IMR-90 (cell line): ENCODE results near the gene UBA7. TPM values are rescaled to one million over a fixed set of nuclear protein-coding genes. Genes with fewer than 3 reads are reported as not detected.

ENCODE experiments used
- ATAC-seq: fragments of 200-7000 bp; cut with Tn5 transposase; 2 replicates; pipeline ENCODE4 v1.9.1; 2020; ENCODE audit warnings: low read depth, mild to moderate bottlenecking, moderate library complexity
- BruUV-seq: library from RNA; stranded (reverse); fragments of 400-500 nt; replicated peaks from 2 replicates; lab custom pipeline; 2021; lab: Mats Ljungman, UMichigan
- CTCF ChIA-PET: fragments of 300-600 bp; formaldehyde crosslinking; extraction: SDS; loops from one replicate; lab custom pipeline; 2021; ENCODE audit warnings: antibody characterized with exemption; lab: Yijun Ruan, JAX
- POLR2A ChIA-PET: fragments of 300-600 bp; sonication (Branson Sonifier 250); formaldehyde crosslinking; loops from one replicate; lab custom pipeline; 2022; ENCODE audit warnings: antibody characterized with exemption; ENCODE audit not compliant: unreplicated experiment; lab: Charles Lee
- DNase-seq: peaks from one replicate; pipeline ENCODE4 v3.0.0; 2013
- H2AFZ ChIP-seq: replicated peaks from 2 replicates; pipeline ENCODE3; 2013; ENCODE audit warnings: low read length, mild to moderate bottlenecking; ENCODE audit not compliant: poor library complexity
- H2AK5ac ChIP-seq: 2 replicates; pipeline ENCODE4 v1.6.1; 2013; ENCODE audit warnings: low read depth, low read length, inconsistent platforms
- H2AK9ac ChIP-seq: replicated peaks from 2 replicates; pipeline ENCODE3; 2013; ENCODE audit warnings: mild to moderate bottlenecking, low read depth, low read length, moderate library complexity; ENCODE audit not compliant: poor library complexity
- H2BK120ac ChIP-seq: 2 replicates; pipeline ENCODE4 v1.6.1; 2013; ENCODE audit warnings: low read depth, low read length, inconsistent platforms
- H2BK15ac ChIP-seq: 3 replicates; pipeline ENCODE4 v1.6.1; 2013; ENCODE audit warnings: low read depth, low read length, inconsistent platforms
- H2BK20ac ChIP-seq: 2 replicates; pipeline ENCODE4 v1.6.1; 2013; ENCODE audit warnings: low read depth, mild to moderate bottlenecking, inconsistent platforms, low read length, moderate library complexity
- H2BK5ac ChIP-seq: 2 replicates; pipeline ENCODE4 v1.6.1; 2013; ENCODE audit warnings: mild to moderate bottlenecking, low read depth, low read length, inconsistent platforms; ENCODE audit not compliant: poor library complexity, severe bottlenecking
- H3K14ac ChIP-seq: replicated peaks from 2 replicates; pipeline ENCODE4 v1.6.1; 2013; ENCODE audit warnings: low read depth, low read length, inconsistent platforms
- H3K18ac ChIP-seq: 2 replicates; pipeline ENCODE4 v1.6.1; 2013; ENCODE audit warnings: low read depth, low read length, control low read depth
- H3K23ac ChIP-seq: 2 replicates; pipeline ENCODE4 v1.6.1; 2013; ENCODE audit warnings: low read depth, low read length, inconsistent platforms
- H3K27ac ChIP-seq: 2 replicates; pipeline ENCODE4 v1.5.1; 2013; ENCODE audit warnings: mild to moderate bottlenecking, control low read depth, low read length; ENCODE audit not compliant: insufficient read depth
- H3K27me3 ChIP-seq: 2 replicates; pipeline ENCODE4 v1.6.1; 2013; ENCODE audit warnings: low read length; ENCODE audit not compliant: control insufficient read depth, insufficient read depth
- H3K36me3 ChIP-seq: 2 replicates; pipeline ENCODE4 v1.6.1; 2013; ENCODE audit warnings: low read length, mixed read lengths; ENCODE audit not compliant: control insufficient read depth, insufficient read depth
- H3K4ac ChIP-seq: 2 replicates; pipeline ENCODE4 v1.6.1; 2013; ENCODE audit warnings: low read depth, low read length, inconsistent platforms
- H3K4me1 ChIP-seq: 2 replicates; pipeline ENCODE4 v1.6.1; 2013; ENCODE audit warnings: low read length, mixed read lengths; ENCODE audit not compliant: control insufficient read depth, insufficient read depth
- H3K4me2 ChIP-seq: 2 replicates; pipeline ENCODE4 v1.6.1; 2013; ENCODE audit warnings: low read depth, mild to moderate bottlenecking, control low read depth, low read length, moderate library complexity
- H3K4me3 ChIP-seq: 2 replicates; pipeline ENCODE4 v1.5.1; 2013; ENCODE audit warnings: low read depth, mild to moderate bottlenecking, control low read depth, low read length, moderate library complexity; ENCODE audit not compliant: insufficient read depth
- H3K56ac ChIP-seq: 2 replicates; pipeline ENCODE4 v1.6.1; 2013; ENCODE audit warnings: low read length, inconsistent platforms; ENCODE audit not compliant: insufficient read depth; ENCODE audit errors: extremely low read depth
- H3K79me1 ChIP-seq, 2 experiments: 2 replicates each; pipeline ENCODE4 v1.6.1; 2013; ENCODE audit warnings: low read length in 2 of 2, inconsistent platforms in 1 of 2, low read depth in 1 of 2
- H3K9ac ChIP-seq: 2 replicates; pipeline ENCODE4 v1.6.1; 2013; ENCODE audit warnings: low read depth, low read length, control low read depth
- H3K9me1 ChIP-seq: 2 replicates; pipeline ENCODE4 v1.6.1; 2013; ENCODE audit warnings: low read length, inconsistent platforms; ENCODE audit not compliant: insufficient read depth
- H3K9me3 ChIP-seq: 2 replicates; pipeline ENCODE4 v1.6.1; 2013; ENCODE audit warnings: low read length; ENCODE audit not compliant: control insufficient read depth, insufficient read depth
- H4K20me1 ChIP-seq: 2 replicates; pipeline ENCODE4 v1.6.1; 2013; ENCODE audit warnings: low read length, inconsistent platforms; ENCODE audit not compliant: insufficient read depth
- H4K5ac ChIP-seq: 2 replicates; pipeline ENCODE4 v1.6.1; 2013; ENCODE audit warnings: mild to moderate bottlenecking, low read depth, low read length, control low read depth
- H4K8ac ChIP-seq, 2 experiments: 2 replicates each; pipeline ENCODE4 v1.6.1; 2013; ENCODE audit warnings: low read depth in 2 of 2, low read length in 2 of 2, control low read depth in 1 of 2, inconsistent platforms in 1 of 2
- H4K91ac ChIP-seq: 2 replicates; pipeline ENCODE4 v1.6.1; 2013; ENCODE audit warnings: low read depth, low read length, inconsistent platforms; ENCODE audit not compliant: insufficient read depth
- BHLHE40 ChIP-seq: fragments of 150-350 bp; IDR thresholded peaks from 2 replicates; pipeline ENCODE4 v1.6.1; 2016; ENCODE audit warnings: mild to moderate bottlenecking, low read depth, low read length
- CEBPB ChIP-seq: IDR thresholded peaks from 2 replicates; pipeline ENCODE4 v1.6.1; 2012; ENCODE audit warnings: low read depth, low read length, improper control_type of control experiment
- CHD1 ChIP-seq: IDR thresholded peaks from 2 replicates; pipeline ENCODE4 v1.6.1; 2012; ENCODE audit warnings: low read depth, low read length, improper control_type of control experiment
- CTCF ChIP-seq: conservative IDR thresholded peaks from 2 replicates; pipeline ENCODE4 v1.5.1; 2012; ENCODE audit warnings: mild to moderate bottlenecking, low read depth, low read length, improper control_type of control experiment
- ELK1 ChIP-seq: fragments of 150-350 bp; IDR thresholded peaks from 2 replicates; pipeline ENCODE4 v1.6.1; 2016; ENCODE audit warnings: low read depth, mild to moderate bottlenecking, low read length, moderate library complexity, borderline replicate concordance
- FOS ChIP-seq: fragments of 150-350 bp; IDR thresholded peaks from 2 replicates; pipeline ENCODE4 v1.6.1; 2016; ENCODE audit warnings: low read depth, low read length
- MAFK ChIP-seq: IDR thresholded peaks from 2 replicates; pipeline ENCODE4 v1.6.1; 2012; ENCODE audit warnings: low read depth, low read length, improper control_type of control experiment
- MAZ ChIP-seq: IDR thresholded peaks from 2 replicates; pipeline ENCODE4 v1.6.1; 2012; ENCODE audit warnings: low read depth, mild to moderate bottlenecking, low read length, improper control_type of control experiment, moderate library complexity, borderline replicate concordance
- MXI1 ChIP-seq: IDR thresholded peaks from 2 replicates; pipeline ENCODE4 v1.6.1; 2012; ENCODE audit warnings: low read depth, mild to moderate bottlenecking, low read length, moderate library complexity, borderline replicate concordance
- NFE2L2 ChIP-seq: fragments of 150-350 bp; IDR thresholded peaks from 2 replicates; pipeline ENCODE4 v1.6.1; 2016; ENCODE audit warnings: low read depth, mild to moderate bottlenecking, low read length
- POLR2A ChIP-seq: IDR thresholded peaks from 2 replicates; pipeline ENCODE4 v1.6.1; 2012; ENCODE audit warnings: mild to moderate bottlenecking, low read depth, low read length
- RAD21 ChIP-seq: IDR thresholded peaks from 2 replicates; pipeline ENCODE4 v1.6.1; 2012; ENCODE audit warnings: low read length, improper control_type of control experiment
- RCOR1 ChIP-seq: IDR thresholded peaks from 2 replicates; pipeline ENCODE4 v1.6.1; 2012; ENCODE audit warnings: mild to moderate bottlenecking, low read length, improper control_type of control experiment; ENCODE audit not compliant: insufficient replicate concordance
- RFX5 ChIP-seq: IDR thresholded peaks from 2 replicates; pipeline ENCODE4 v1.8.0; 2012; ENCODE audit warnings: low read depth, mild to moderate bottlenecking, low read length, moderate library complexity
- SMC3 ChIP-seq: fragments of 150-350 bp; IDR thresholded peaks from 2 replicates; pipeline ENCODE4 v1.6.1; 2016; ENCODE audit warnings: low read depth, mild to moderate bottlenecking, antibody characterized with exemption, low read length, moderate library complexity
- WGBS, 2 experiments: methylation state at CpG; one replicate each; pipeline versions ENCODE4 v1.1.5 to v1.1.7; 2013; ENCODE audit warnings: missing lambda C conversion rate in 2 of 2; ENCODE audit not compliant: insufficient read length in 1 of 2; ENCODE audit errors: extremely low coverage in 2 of 2; 5-methylcytosine and 5-hydroxymethylcytosine counted together
- dilution Hi-C: fragments of 300-500 bp; cut with HindIII; formaldehyde crosslinking; loops from one replicate; pipeline ENCODE4 v1.14.3; 2018; ENCODE audit warnings: low sequenced_read_pairs; ENCODE audit not compliant: unreplicated experiment
- in situ Hi-C: fragments of 300-500 bp; cut with MboI; formaldehyde crosslinking; loops from 3 replicates; pipeline ENCODE4 v1.14.3; 2019; ENCODE audit warnings: low sequenced_read_pairs, inconsistent platforms, mixed read lengths
- intact Hi-C: fragments of 100-400 bp; cut with micrococcal nuclease; formaldehyde crosslinking; loops from 2 replicates; pipeline ENCODE4 v1.10.0; 2022
- polyA plus RNA-seq, 3 experiments: library from polyadenylated mRNA; depleted of rRNA; stranded (reverse); fragments of >200 nt; gene quantifications; 2 replicates each; pipeline ENCODE4 v1.2.3, GENCODE V29; 2012; ENCODE audit warnings: low replicate concordance in 1 of 3
- total RNA-seq: library from RNA; depleted of rRNA; stranded (reverse); fragments of >200 nt; gene quantifications from 2 replicates; pipeline ENCODE4 v1.2.3, GENCODE V29; 2012
- TF ChIP-seq, protein P1 (sequence below): fragments of 150-350 bp; IDR thresholded peaks from 2 replicates; pipeline ENCODE4 v1.6.1; 2017; ENCODE audit warnings: mild to moderate bottlenecking, antibody characterized with exemption, low read length, low read depth

The UBA7 gene
- total and polyA plus RNA-seq, 2 of the 4 experiments (the other 2 are of a cell fraction): 18.6 to 57.8 TPM

GRCh38 chr3:49775538-49775937, 38.2 kb downstream of the UBA7 start:
- H2BK5ac ChIP-seq: no peak overlapping the region
- no peak for ATAC-seq
- no CpG with 5 or more reads among the region's 3 CpGs for WGBS, 2 experiments
- H3K4ac ChIP-seq: no peak overlapping the region
- no peak for DNase-seq
- no peak overlapping the region for H2AK9ac ChIP-seq
- no peak overlapping the region for H3K56ac ChIP-seq
- H2AK5ac ChIP-seq: no peak overlapping the region
- no peak overlapping the region for H3K27ac ChIP-seq
- ChIA-PET CTCF (no interaction called here), POLR2A (no interaction called here)
- no peak overlapping the region for H3K9ac ChIP-seq
- peaks cover 11% of the 10 kb centered on the region; the same call in 1 of the 2 replicates for H3K9me1 ChIP-seq
- H4K20me1 ChIP-seq: peaks cover 64% of the 10 kb centered on the region
- H2BK15ac ChIP-seq: no peak overlapping the region
- no peak overlapping the region for H3K18ac ChIP-seq
- in situ Hi-C loops: no loop called here
- peaks cover 10% of the 10 kb centered on the region for H3K4me1 ChIP-seq
- H3K79me1 ChIP-seq: peaks cover 27 to 70% of the 10 kb centered on the region in 2 experiments
- BruUV-seq: no TSS peak
- TF ChIP-seq NFE2L2 (no peak), RCOR1 (no peak), MXI1 (no peak), RFX5 (no peak), BHLHE40 (no peak), SMC3 (no peak), MAZ (no peak), MAFK (no peak), CTCF (no peak), FOS (no peak), CHD1 (no peak), POLR2A (no peak), RAD21 (no peak), ELK1 (no peak), CEBPB (no peak)
- TF ChIP-seq, protein P1, sequence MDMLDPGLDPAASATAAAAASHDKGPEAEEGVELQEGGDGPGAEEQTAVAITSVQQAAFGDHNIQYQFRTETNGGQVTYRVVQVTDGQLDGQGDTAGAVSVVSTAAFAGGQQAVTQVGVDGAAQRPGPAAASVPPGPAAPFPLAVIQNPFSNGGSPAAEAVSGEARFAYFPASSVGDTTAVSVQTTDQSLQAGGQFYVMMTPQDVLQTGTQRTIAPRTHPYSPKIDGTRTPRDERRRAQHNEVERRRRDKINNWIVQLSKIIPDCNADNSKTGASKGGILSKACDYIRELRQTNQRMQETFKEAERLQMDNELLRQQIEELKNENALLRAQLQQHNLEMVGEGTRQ: no peak
- no peaks in the 10 kb centered on the region for H3K9me3 ChIP-seq
- intact Hi-C loops: no loop called here
- H2BK20ac ChIP-seq: no peak overlapping the region
- H4K5ac ChIP-seq: no peak overlapping the region
- H3K36me3 ChIP-seq: no peaks in the 10 kb centered on the region; the same call in 1 of the 2 replicates
- H3K27me3 ChIP-seq: no peaks in the 10 kb centered on the region
- no peak overlapping the region for H3K23ac ChIP-seq
- no peak overlapping the region for H4K91ac ChIP-seq
- no peak overlapping the region for H4K8ac ChIP-seq
- no peak overlapping the region for H3K14ac ChIP-seq
- no peak overlapping the region for H2BK120ac ChIP-seq
- no peak overlapping the region for H3K4me3 ChIP-seq
- dilution Hi-C loops: no loop called here
- H2AFZ ChIP-seq: no peak overlapping the region
- no peak overlapping the region for H3K4me2 ChIP-seq
